Liver (tissue), 9 donors: ENCODE data around the gene AP5B1. TPM values are rescaled to one million over a fixed set of nuclear protein-coding genes. Genes with fewer than 3 reads are reported as not detected.

ENCODE experiments used
- DNase-seq: peaks from one replicate; pipeline ENCODE4 v3.0.0-alpha.2; 2017; ENCODE audit warnings: low spot score
- H3K27ac ChIP-seq, 2 donors: one replicate each; pipeline ENCODE4 v1.7.0; 2013; ENCODE audit warnings: inconsistent platforms in 2 of 2, low read length in 2 of 2, control low read depth in 1 of 2, low read depth in 1 of 2, mild to moderate bottlenecking in 1 of 2
- H3K27me3 ChIP-seq, 4 donors: one replicate each; pipeline versions ENCODE4 v1.6.1 to v1.7.0; 2013; ENCODE audit warnings: low read length in 3 of 4, inconsistent platforms in 1 of 4, mild to moderate bottlenecking in 1 of 4, moderate library complexity in 1 of 4; ENCODE audit not compliant: control insufficient read depth in 4 of 4, insufficient read depth in 4 of 4
- H3K36me3 ChIP-seq, 4 donors: one replicate each; pipeline versions ENCODE4 v1.6.1 to v1.7.0; 2013; ENCODE audit warnings: low read length in 3 of 4, mild to moderate bottlenecking in 3 of 4, low read depth in 1 of 4, moderate library complexity in 1 of 4; ENCODE audit not compliant: control insufficient read depth in 4 of 4, insufficient read depth in 3 of 4
- H3K4me1 ChIP-seq, 4 donors: one replicate each; pipeline versions ENCODE4 v1.6.1 to v1.7.0; 2013; ENCODE audit warnings: low read length in 3 of 4, mild to moderate bottlenecking in 3 of 4, moderate library complexity in 1 of 4; ENCODE audit not compliant: control insufficient read depth in 4 of 4, insufficient read depth in 4 of 4
- H3K4me3 ChIP-seq, 3 donors: one replicate each; pipeline versions ENCODE4 v1.6.1 to v1.7.0; 2013; ENCODE audit warnings: low read length in 3 of 3, control low read depth in 1 of 3, low read depth in 1 of 3, mild to moderate bottlenecking in 1 of 3
- H3K9ac ChIP-seq, 2 donors: one replicate each; pipeline ENCODE4 v1.7.0; 2013; ENCODE audit warnings: low read length in 2 of 2, mild to moderate bottlenecking in 2 of 2, moderate library complexity in 2 of 2, control low read depth in 1 of 2, low read depth in 1 of 2
- H3K9me3 ChIP-seq, 4 donors: one replicate each; pipeline versions ENCODE4 v1.6.1 to v1.7.0; 2013; ENCODE audit warnings: low read length in 3 of 4; ENCODE audit not compliant: control insufficient read depth in 4 of 4
- ATF3 ChIP-seq: IDR thresholded peaks from 2 replicates; pipeline ENCODE4 v1.6.1; 2016; ENCODE audit warnings: antibody characterized with exemption
- CTCF ChIP-seq: fragments of 150-350 bp; IDR thresholded peaks from 2 replicates; pipeline ENCODE4 v1.5.1; 2017; ENCODE audit warnings: improper control_type of control experiment, low read depth, low read length; ENCODE audit not compliant: missing input control
- EGR1 ChIP-seq, 2 donors: IDR thresholded peaks; 2 replicates each; pipeline ENCODE4 v1.6.1; 2016 to 2018; ENCODE audit warnings: antibody characterized with exemption in 2 of 2, low read depth in 2 of 2
- FOXA1 ChIP-seq: IDR thresholded peaks from 2 replicates; pipeline ENCODE4 v1.6.1; 2016; ENCODE audit warnings: antibody characterized with exemption
- FOXA2 ChIP-seq: IDR thresholded peaks from 2 replicates; pipeline ENCODE4 v1.6.1; 2016; ENCODE audit warnings: antibody characterized with exemption
- GABPA ChIP-seq, 2 donors: IDR thresholded peaks in 1 of 2; conservative IDR thresholded peaks in 1 of 2; 2 replicates each; pipeline ENCODE4 v1.6.1; 2016; ENCODE audit warnings: antibody characterized with exemption in 2 of 2, mild to moderate bottlenecking in 1 of 2, moderate library complexity in 1 of 2
- HNF4A ChIP-seq, 2 donors: conservative IDR thresholded peaks; 2 replicates each; pipeline ENCODE4 v1.6.1; 2016; ENCODE audit warnings: antibody characterized with exemption in 2 of 2, mild to moderate bottlenecking in 2 of 2
- HNF4G ChIP-seq: IDR thresholded peaks from 2 replicates; pipeline ENCODE4 v1.6.1; 2016; ENCODE audit warnings: antibody characterized with exemption
- JUND ChIP-seq, 2 donors: IDR thresholded peaks; 2 replicates each; pipeline ENCODE4 v1.6.1; 2016; ENCODE audit warnings: antibody characterized with exemption in 2 of 2
- MAX ChIP-seq: IDR thresholded peaks from 2 replicates; pipeline ENCODE4 v1.6.1; 2016; ENCODE audit warnings: antibody characterized with exemption
- NR2F2 ChIP-seq: IDR thresholded peaks from 2 replicates; pipeline ENCODE4 v1.6.1; 2016; ENCODE audit warnings: antibody characterized with exemption
- RAD21 ChIP-seq, 2 donors: IDR thresholded peaks; 2 replicates each; pipeline ENCODE4 v1.6.1; 2016; ENCODE audit warnings: antibody characterized with exemption in 2 of 2, mild to moderate bottlenecking in 2 of 2
- REST ChIP-seq: IDR thresholded peaks from 2 replicates; pipeline ENCODE4 v1.6.1; 2016; ENCODE audit warnings: antibody characterized with exemption, mild to moderate bottlenecking
- RXRA ChIP-seq, 2 donors: IDR thresholded peaks; 2 replicates each; pipeline ENCODE4 v1.6.1; 2017 to 2018; ENCODE audit warnings: antibody characterized with exemption in 2 of 2, mild to moderate bottlenecking in 1 of 2
- SP1 ChIP-seq: IDR thresholded peaks from 2 replicates; pipeline ENCODE4 v1.6.1; 2018; ENCODE audit warnings: antibody characterized with exemption, mild to moderate bottlenecking
- TAF1 ChIP-seq: conservative IDR thresholded peaks from 2 replicates; pipeline ENCODE4 v1.6.1; 2016; ENCODE audit warnings: antibody characterized with exemption, mild to moderate bottlenecking
- YY1 ChIP-seq: IDR thresholded peaks from 2 replicates; pipeline ENCODE4 v1.6.1; 2016; ENCODE audit warnings: antibody characterized with exemption, mild to moderate bottlenecking
- ZBTB33 ChIP-seq: IDR thresholded peaks from 2 replicates; pipeline ENCODE4 v1.6.1; 2016; ENCODE audit warnings: antibody characterized with exemption
- WGBS: extraction: QIAGEN DNeasy Blood & Tissue Kit; methylation state at CpG from one replicate; pipeline ENCODE4 v1.1.7; 2013; 5-methylcytosine and 5-hydroxymethylcytosine counted together
- polyA plus RNA-seq, 2 donors: library from polyadenylated mRNA; stranded (reverse) in 1 of 2; unstranded in 1 of 2; fragments of 200-250 nt in 1 of 2; fragments of >200 nt in 1 of 2; fragmentation: Nextera tagmentation in 1 of 2; extraction: Ambion mirVana in 1 of 2; gene quantifications; one replicate each; pipeline versions ENCODE4 v1.2.1 to v1.2.3, GENCODE V29; 2013 to 2015
- total RNA-seq, 2 donors: library from RNA; depleted of rRNA; stranded (reverse); fragments of >200 nt; gene quantifications; one replicate each; pipeline ENCODE4 v1.2.3, GENCODE V29; 2014
- donor health status: healthy.
- donor health status: healthy.
- donor health status: healthy.
- donor health status: healthy.
- donor health status: healthy.

AP5B1 gene
- total and polyA plus RNA-seq, 4 donors = 2.0 to 10.8 (median 5.0) TPM

- Histone ChIP-seq H3K4me1 (no peaks in the 10 kb centered on the region), H3K27ac (no peak overlapping the region), H3K27me3 (no peaks in the 10 kb centered on the region), H3K9ac (no peak overlapping the region), H3K4me3 (no peak overlapping the region), H3K36me3 (no peaks in the 10 kb centered on the region), H3K9me3 (no peaks in the 10 kb centered on the region)
- DNase-seq = no peak
- 93% methylated on average over 8 of the region's 8 CpGs for WGBS
- TF ChIP-seq HNF4G (no peak), RAD21 (IDR thresholded peaks at IDR 0.05) (no peak), YY1 (no peak), MAX (no peak), EGR1 (IDR thresholded peaks at IDR 0.05; ENCODE audit: low read depth in 2 of 2) (no peak), TAF1 (no peak), RXRA (IDR thresholded peaks at IDR 0.05) (no peak), JUND (IDR thresholded peaks at IDR 0.05) (no peak), ZBTB33 (no peak), FOXA1 (no peak), GABPA (IDR thresholded peaks at IDR 0.05 in 1 of 2, conservative IDR thresholded peaks at IDR 0.05 in 1 of 2) (no peak), SP1 (no peak), HNF4A (conservative IDR thresholded peaks at IDR 0.05) (no peak), ATF3 (no peak), REST (no peak), NR2F2 (no peak), FOXA2 (no peak)
These were observed 18.1 kb upstream of the AP5B1 start for GRCh38 chr11:65798882-65799281.

- Histone ChIP-seq H3K9ac (no peak overlapping the region), H3K27me3 (no peaks in the 10 kb centered on the region), H3K4me1 (no peaks in the 10 kb centered on the region), H3K4me3 (no peak overlapping the region), H3K27ac (no peak overlapping the region), H3K36me3 (no peaks in the 10 kb centered on the region), H3K9me3 (no peaks in the 10 kb centered on the region)
- 78% methylated on average over 13 of the region's 13 CpGs for WGBS
- TF ChIP-seq EGR1 (IDR thresholded peaks at IDR 0.05; ENCODE audit: low read depth in 2 of 2) = no peak
- TF ChIP-seq REST = no peak
- no peak for TF ChIP-seq CTCF
- TF ChIP-seq ZBTB33 = no peak
- no peak for TF ChIP-seq SP1
- no peak for TF ChIP-seq RAD21 (IDR thresholded peaks at IDR 0.05)
- TF ChIP-seq RXRA (IDR thresholded peaks at IDR 0.05) = no peak
- no peak for TF ChIP-seq HNF4G
- TF ChIP-seq ATF3 = no peak
- TF ChIP-seq NR2F2 = no peak
- TF ChIP-seq FOXA1 = no peak
- no peak for DNase-seq
These were observed 16.9 kb upstream of the AP5B1 start for GRCh38 chr11:65797711-65798110.
